Left hindlimb (tissue), 1 donor: ENCODE results near the gene PROZ.
A peak's percentile ranks its signal among the peaks of the same experiment; 100 is the strongest.
"Not testable (repeated sequence)": the region's sequence is repeated elsewhere in the genome, so short reads cannot be mapped to it uniquely, and the experiment has no call there.

ENCODE experiments used
- DNase-seq: peaks from one replicate; pipeline ENCODE4 v3.0.0-alpha.2; 2018

PROZ gene, protein sequence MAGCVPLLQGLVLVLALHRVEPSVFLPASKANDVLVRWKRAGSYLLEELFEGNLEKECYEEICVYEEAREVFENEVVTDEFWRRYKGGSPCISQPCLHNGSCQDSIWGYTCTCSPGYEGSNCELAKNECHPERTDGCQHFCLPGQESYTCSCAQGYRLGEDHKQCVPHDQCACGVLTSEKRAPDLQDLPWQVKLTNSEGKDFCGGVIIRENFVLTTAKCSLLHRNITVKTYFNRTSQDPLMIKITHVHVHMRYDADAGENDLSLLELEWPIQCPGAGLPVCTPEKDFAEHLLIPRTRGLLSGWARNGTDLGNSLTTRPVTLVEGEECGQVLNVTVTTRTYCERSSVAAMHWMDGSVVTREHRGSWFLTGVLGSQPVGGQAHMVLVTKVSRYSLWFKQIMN

GRCh38 chr13:113157929-113158747 lies at the start of gene PROZ:
Gene PROZ, plus strand, starts transcription at chr13:113158648. Its CDS starts 13 bp downstream, at chr13:113158661.
- no peak for DNase-seq

DNA sequence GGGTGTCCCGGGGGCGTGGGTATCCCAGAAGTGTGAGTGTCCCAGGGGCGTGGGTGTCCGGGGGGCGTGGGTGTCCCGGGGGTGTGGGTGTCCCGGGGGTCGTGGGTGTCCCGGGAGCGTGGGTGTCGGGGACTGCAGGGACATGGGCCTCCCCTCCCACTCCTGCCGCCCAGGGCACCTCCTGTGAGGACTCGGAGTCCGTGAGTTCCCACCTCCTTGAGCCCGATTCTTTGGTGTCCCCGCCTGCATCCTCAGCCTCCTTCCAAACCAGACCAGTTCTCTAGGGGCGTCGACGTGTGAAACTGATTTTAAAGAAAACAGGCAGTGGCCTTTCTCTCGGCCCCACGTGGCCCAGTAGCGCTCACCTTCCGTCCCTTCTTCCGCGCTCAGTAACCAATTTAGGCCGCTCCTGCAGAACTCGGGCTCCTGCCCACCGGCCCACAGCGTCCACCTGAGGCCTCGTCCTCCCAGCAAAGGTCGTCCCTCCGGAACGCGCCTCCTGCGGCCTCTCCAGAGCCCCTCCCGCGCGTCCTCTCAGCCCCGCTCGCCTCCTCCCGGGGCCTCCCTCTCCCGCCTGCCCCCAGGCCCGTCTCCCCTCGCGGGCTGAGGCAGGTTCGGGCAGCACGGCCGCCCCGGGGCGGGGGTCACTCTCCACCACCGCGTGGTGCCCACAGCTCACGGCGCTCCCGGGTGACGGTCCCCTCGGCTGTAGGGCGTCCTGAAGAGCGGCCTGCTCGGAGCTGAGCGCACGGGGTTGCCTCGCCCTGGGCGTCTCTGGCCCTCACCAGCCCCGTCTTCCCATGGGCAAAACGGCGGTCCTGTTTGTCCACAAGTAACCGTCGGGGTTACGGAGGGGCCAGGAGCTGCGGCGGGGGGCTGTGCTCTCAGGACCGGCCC lies 49.0 kb upstream of the PROZ start:
- DNase-seq, result peak; percentile 35

DNA sequence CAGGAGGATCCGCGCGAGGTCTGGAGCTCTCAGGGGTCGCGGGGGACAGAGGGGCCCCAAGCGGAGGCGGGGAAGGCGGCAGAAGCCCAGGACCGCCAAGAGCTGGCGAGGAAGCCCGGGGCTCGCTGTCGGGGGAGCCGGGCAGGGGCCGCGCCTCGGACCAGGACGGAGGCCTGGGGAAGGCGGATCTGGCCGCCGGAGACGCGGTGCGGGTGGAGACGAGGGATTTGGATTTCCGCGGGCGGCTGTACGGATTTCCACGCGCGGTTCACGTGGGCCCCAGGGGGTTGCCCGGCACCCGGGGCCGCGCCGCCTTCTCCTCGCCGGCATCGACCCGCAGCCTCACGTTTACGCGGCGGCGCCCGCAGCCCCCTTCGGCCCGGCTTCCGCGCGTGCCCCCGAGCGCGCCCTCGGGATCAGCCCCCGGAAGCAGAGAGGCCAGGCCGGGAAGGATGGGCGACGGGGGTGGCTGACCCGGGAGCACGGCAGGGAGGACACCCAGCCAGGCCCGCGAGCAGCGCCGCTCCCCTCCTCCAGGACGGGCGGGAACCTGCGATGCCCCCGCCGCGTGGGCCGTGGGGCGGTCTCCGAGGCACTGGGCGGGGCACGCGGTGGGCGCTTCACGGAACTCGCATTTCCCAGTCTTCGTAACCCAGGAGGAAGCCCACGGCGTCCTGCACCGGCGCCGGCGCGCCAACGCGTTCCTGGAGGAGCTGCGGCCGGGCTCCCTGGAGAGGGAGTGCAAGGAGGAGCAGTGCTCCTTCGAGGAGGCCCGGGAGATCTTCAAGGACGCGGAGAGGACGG lies 48.2 kb upstream of the PROZ start:
- DNase-seq, result peak; percentile 62

- DNase-seq, result no peak
Observed at GRCh38 chr13:113110852-113111315, 47.6 kb upstream of the PROZ start.

DNA sequence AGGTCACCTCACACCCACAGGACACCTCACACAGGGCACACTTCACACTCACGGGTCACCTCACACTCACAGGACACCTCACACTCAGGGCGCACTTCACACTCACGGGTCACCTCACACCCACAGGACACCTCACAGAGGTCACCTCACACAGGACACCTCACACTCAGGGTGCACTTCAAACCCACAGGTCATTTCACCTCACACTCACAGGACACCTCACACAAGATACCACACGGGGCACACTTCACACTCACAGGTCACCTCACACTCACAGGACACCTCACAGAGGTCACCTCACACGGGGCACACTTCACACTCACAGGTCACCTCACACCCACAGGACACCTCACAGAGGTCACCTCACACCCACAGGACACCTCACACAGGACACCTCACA lies 46.6 kb upstream of the PROZ start:
- DNase-seq, result peak; percentile 19

DNA sequence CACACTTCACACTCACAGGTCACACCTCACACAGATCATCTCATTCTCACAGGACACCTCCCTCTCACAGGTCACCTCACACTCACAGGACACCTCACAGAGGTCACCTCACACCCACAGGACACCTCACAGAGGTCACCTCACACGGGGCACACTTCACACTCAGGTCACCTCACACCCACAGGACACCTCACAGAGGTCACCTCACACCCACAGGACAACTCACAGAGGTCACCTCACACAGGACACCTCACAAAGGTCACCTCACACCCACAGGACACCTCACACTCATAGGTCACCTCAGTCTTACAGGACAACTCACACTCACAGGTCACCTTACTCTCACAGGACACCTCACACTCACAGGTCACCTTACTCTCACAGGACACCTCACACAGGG lies 46.0 kb upstream of the PROZ start:
- not testable (repeated sequence) for DNase-seq

GRCh38 chr13:113112893-113113845 lies 45.3 kb upstream of the PROZ start:
- no peak for DNase-seq

DNA sequence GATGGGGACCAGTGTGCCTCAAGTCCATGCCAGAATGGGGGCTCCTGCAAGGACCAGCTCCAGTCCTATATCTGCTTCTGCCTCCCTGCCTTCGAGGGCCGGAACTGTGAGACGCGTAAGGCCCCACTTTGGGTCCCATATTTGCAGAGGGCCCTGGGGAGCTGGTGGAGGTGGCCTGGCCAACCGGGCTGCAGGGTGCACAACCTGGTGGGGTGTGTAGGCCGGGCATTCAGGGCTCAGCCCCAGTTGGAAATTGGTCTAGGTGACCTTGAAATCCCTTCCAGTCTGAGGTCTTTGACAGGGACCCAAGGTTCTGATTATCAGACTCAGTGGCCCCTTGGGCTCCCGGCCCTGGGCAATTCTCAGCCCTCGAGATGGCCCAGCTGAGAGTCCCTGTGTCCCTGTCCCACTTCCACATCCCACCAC lies 44.6 kb upstream of the PROZ start:
- no peak for DNase-seq

DNA sequence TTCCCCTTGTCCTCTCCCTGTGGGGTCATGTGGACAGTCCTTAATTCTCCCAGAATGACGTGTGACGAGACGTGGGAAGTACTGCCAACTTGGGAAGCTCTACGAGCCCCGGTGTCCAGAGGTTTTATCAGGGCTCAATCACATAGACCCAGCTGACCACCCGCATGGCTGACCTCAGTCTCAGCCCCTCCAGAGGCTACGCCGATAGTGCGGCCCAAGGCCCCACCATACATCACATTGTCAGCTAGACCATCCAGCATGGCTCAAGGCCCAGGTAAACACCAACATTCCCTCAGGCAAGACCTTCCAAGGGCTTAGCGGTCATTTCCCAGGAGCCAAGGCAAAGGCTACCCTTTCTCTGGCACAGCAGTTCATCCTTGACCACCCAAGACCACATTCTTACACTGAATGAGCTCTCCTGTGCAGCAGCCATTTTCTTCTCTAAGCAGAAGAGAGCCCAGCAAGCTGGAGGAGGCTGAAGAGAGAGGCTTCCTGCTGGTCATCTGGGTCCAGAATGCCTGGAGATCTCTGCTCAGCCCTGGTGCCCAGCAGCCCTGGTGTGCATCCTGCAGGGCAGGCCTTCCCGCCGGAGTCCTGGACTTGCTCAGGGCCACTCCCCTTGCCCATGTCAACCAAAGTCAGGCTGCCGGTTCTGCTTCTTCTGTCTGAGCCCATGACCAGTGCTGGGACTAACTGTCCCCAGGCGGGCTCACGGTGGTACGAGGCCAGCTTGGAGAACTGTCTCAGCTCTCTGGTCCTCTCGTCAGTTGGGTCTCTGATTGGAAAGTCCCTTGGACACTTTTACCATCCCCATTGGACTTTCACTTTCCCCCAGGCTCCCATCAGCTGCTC lies 43.7 kb upstream of the PROZ start:
- DNase-seq, result no peak

DNA sequence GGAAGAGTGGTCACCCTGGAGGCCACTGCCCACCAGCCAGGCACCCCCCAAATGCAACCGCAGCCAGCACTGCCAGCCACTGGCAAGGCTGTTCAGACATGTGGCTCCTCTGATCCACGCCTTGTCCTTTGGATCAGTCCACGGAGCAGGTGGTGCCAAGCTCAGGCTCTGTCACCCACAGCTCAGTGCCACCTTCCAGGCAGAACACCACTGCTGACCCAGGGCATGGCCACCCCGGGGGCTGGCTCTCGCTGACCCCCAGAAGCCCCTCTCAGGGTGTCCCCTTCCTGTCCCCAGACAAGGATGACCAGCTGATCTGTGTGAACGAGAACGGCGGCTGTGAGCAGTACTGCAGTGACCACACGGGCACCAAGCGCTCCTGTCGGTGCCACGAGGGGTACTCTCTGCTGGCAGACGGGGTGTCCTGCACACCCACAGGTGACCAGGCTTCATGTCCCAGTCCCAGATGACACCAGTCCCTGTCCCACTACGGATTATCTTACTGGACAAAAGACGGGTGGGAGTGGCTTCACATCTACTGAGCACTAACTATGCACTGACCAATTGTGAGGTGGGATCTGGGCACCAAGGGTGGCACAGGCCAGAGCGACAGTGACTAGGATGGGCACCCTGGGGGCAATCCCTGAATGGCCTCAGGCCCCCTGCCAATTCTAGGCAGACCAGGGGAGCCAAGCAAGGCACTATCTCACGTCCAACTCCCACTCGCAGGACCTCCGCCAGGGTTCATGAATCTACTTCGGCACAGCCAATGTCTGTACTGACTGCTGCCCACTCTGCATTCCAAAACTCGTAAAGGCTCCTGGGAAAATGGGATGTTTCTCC lies 42.9 kb upstream of the PROZ start:
- no peak for DNase-seq

DNA sequence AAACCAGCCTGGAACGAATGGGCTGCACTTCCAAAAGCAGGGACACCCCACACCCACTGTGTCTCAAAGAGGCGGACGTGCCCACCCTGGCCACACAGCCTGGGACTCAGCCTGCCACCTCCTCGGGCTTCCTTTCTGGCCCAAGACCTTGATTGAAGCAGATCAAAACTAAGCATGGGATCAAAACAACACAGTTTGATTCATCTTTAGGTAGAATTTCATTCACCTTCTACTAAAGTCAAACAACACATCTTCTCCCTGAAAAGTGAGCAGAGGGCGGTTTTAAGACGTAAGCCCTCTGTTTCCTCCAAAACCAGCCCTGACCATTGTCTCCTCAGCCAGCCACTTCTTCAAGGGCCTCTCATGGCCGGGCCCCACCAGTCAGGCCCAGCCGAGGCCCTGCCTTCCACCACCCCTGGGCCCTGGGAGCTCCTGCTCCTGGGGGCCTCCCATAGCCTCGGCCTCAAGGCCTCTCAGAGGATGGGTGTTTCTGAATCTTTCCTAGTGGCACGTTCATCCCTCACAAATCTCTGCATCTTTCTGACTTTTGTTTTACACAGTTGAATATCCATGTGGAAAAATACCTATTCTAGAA lies 42.1 kb upstream of the PROZ start:
- DNase-seq, result no peak

DNA sequence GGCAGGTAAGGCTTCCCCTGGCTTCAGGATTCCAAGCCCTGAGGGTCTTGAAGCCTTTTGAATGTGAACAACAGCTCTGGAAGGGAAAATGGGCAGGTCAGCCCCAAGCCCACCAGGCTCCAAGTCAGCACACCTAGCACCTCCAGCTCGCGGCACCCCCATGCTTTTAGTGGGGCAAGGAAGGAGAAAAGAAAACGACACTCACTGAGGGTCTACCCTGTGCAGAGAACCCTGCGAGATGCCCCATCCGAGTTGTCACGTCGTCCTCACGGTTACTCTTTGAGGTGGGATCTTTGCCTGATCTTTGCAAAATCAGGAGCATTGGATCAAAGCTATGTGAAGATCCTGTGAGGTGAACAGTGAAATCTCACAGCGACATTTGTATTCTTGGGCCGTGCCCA lies 41.6 kb upstream of the PROZ start:
- DNase-seq, result no peak

DNA sequence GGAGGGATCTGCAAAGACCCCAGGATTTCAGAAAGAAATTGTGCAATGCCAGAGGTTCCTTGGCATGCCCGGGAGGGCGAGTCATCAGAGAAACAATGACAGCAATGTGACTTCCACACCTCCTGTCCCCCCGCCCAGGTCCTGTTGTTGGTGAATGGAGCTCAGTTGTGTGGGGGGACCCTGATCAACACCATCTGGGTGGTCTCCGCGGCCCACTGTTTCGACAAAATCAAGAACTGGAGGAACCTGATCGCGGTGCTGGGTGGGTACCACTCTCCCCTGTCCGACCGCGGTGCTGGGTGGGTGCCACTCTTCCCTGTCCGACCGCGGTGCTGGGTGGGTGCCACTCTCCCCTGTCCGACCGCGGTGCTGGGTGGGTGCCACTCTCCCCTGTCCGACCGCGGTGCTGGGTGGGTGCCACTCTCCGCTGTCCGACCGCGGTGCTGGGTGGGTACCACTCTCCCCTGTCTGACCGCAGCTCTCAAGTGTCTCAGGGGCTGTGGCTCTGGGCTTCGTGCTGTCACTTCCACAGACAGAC lies 41.0 kb upstream of the PROZ start:
- DNase-seq, result no peak

- no peak for DNase-seq
Observed at GRCh38 chr13:113117911-113118260, 40.6 kb upstream of the PROZ start.

GRCh38 chr13:113118261-113119021 lies 40.0 kb upstream of the PROZ start:
- no peak for DNase-seq

- no peak for DNase-seq
Observed at GRCh38 chr13:113119166-113119821, 39.2 kb upstream of the PROZ start.

DNA sequence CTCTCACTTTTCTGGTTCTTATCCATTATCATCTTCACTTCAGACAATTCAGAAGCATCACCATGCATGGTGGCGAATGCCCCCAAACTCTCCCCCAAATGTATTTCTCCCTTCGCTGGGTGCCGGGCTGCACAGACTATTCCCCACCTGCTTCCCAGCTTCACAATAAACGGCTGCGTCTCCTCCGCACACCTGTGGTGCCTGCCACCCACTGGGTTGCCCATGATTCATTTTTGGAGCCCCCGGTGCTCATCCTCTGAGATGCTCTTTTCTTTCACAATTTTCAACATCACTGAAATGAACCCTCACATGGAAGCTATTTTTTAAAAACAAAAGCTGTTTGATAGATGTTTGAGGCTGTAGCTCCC lies 38.6 kb upstream of the PROZ start:
- no peak for DNase-seq
